Activated CD8-positive, alpha-beta memory T cell treated with anti-CD3 and anti-CD28 coated beads for 48 hours (primary cell): ENCODE measurements around the gene CYP11A1.

Source experiments
- DNase-seq, 3 experiments: peaks; one replicate each; pipeline ENCODE4 v3.0.0-alpha.2; 2020; ENCODE audit warnings: low read depth in 2 of 3, low spot score in 2 of 3

Gene CYP11A1

GRCh38 chr15:74367296-74367854 is at the start of gene CYP11A1:
Gene CYP11A1, minus strand, starts transcription at chr15:74367646. Its CDS starts 61 bp downstream, at chr15:74367585.
- DNase-seq: no peak

- no peak for DNase-seq
These were observed 49.8 kb upstream of the CYP11A1 start for GRCh38 chr15:74417225-74417624.

GRCh38 chr15:74415966-74416916 is 48.8 kb upstream of the CYP11A1 start:
- DNase-seq: no peak

GRCh38 chr15:74414603-74415338 is 47.3 kb upstream of the CYP11A1 start:
- DNase-seq: no peak

- no peak for DNase-seq
These were observed 46.7 kb upstream of the CYP11A1 start for GRCh38 chr15:74414081-74414580.

GRCh38 chr15:74413350-74414080 is 46.1 kb upstream of the CYP11A1 start:
- DNase-seq: no peak

- no peak for DNase-seq
These were observed 44.7 kb upstream of the CYP11A1 start for GRCh38 chr15:74412159-74412558.

- DNase-seq: no peak
These were observed 44.2 kb upstream of the CYP11A1 start for GRCh38 chr15:74411686-74412085.

GRCh38 chr15:74410502-74410901 is 43.1 kb upstream of the CYP11A1 start:
- DNase-seq: no peak

- DNase-seq: no peak
These were observed 41.8 kb upstream of the CYP11A1 start for GRCh38 chr15:74409225-74409624.

- no peak for DNase-seq
These were observed 41.4 kb upstream of the CYP11A1 start for GRCh38 chr15:74408815-74409214.

GRCh38 chr15:74408385-74408784 is 40.9 kb upstream of the CYP11A1 start:
- DNase-seq: no peak

GRCh38 chr15:74406992-74407705 is 39.7 kb upstream of the CYP11A1 start:
- no peak for DNase-seq

GRCh38 chr15:74406517-74406916 is 39.1 kb upstream of the CYP11A1 start:
- DNase-seq: no peak

GRCh38 chr15:74405823-74406222 is 38.4 kb upstream of the CYP11A1 start:
- no peak for DNase-seq

- no peak for DNase-seq
These were observed 36.6 kb upstream of the CYP11A1 start for GRCh38 chr15:74403991-74404563.

- DNase-seq: no peak
These were observed 36.1 kb upstream of the CYP11A1 start for GRCh38 chr15:74403588-74403919.

- DNase-seq: peak in 2 of 3 experiments; percentile 72 to 76
These were observed 35.6 kb upstream of the CYP11A1 start for GRCh38 chr15:74402873-74403587.

GRCh38 chr15:74402337-74402841 is 34.9 kb upstream of the CYP11A1 start:
- DNase-seq: no peak
